NB4 (cell line): ENCODE measurements around the gene LIPM.

Experiments
- MYC ChIP-seq: IDR thresholded peaks from 2 replicates; pipeline ENCODE4 v1.6.1; 2011; ENCODE audit warnings: low read depth, low read length
- TF ChIP-seq, protein P1 (sequence below): IDR thresholded peaks from one replicate; pipeline ENCODE4 v1.5.1; 2012; ENCODE audit warnings: low read depth, low read length

DNA sequence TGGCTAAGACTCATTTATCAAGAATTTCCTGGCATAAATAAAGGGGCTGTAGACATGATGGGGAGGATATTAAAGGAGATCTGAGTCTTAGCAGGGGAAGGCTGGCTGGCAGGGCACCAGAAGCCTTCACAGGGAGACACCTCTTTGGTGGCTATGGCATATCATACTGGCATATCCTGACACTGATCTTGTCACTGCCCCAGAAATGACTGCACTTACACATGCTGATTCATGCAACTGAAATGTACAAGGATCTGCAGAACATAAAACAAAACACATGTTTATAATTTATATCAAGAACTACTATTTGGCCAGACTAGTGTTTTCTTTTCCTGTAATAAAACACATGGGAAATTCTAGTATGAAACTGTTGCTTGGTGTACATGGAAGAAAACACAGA, 48.2 kb upstream of the LIPM start:
- TF ChIP-seq, protein P1, sequence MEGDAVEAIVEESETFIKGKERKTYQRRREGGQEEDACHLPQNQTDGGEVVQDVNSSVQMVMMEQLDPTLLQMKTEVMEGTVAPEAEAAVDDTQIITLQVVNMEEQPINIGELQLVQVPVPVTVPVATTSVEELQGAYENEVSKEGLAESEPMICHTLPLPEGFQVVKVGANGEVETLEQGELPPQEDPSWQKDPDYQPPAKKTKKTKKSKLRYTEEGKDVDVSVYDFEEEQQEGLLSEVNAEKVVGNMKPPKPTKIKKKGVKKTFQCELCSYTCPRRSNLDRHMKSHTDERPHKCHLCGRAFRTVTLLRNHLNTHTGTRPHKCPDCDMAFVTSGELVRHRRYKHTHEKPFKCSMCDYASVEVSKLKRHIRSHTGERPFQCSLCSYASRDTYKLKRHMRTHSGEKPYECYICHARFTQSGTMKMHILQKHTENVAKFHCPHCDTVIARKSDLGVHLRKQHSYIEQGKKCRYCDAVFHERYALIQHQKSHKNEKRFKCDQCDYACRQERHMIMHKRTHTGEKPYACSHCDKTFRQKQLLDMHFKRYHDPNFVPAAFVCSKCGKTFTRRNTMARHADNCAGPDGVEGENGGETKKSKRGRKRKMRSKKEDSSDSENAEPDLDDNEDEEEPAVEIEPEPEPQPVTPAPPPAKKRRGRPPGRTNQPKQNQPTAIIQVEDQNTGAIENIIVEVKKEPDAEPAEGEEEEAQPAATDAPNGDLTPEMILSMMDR: no peak
- TF ChIP-seq MYC: no peak
